GM19193 (cell line): ENCODE results near the gene IL17C.
A peak's percentile ranks its signal among the peaks of the same experiment; 100 is the strongest.

ENCODE experiments used
- POLR2A ChIP-seq: IDR thresholded peaks from 4 replicates; pipeline ENCODE4 v1.6.1; 2011; ENCODE audit not compliant: insufficient read depth, insufficient read length; ENCODE audit errors: extremely low read depth

The IL17C gene

GRCh38 chr16:88642881-88643643, 4.7 kb downstream of the IL17C start:
- TF ChIP-seq POLR2A = no peak

- TF ChIP-seq POLR2A = no peak
Observed at GRCh38 chr16:88643644-88643932, 5.2 kb downstream of the IL17C start.

- no peak for TF ChIP-seq POLR2A
Observed at GRCh38 chr16:88645455-88645854, 7.1 kb downstream of the IL17C start.

- no peak for TF ChIP-seq POLR2A
Observed at GRCh38 chr16:88645941-88646340, 7.6 kb downstream of the IL17C start.

GRCh38 chr16:88646345-88647034, 8.1 kb downstream of the IL17C start:
- no peak for TF ChIP-seq POLR2A

GRCh38 chr16:88647178-88648070, 9.1 kb downstream of the IL17C start:
- TF ChIP-seq POLR2A = no peak

GRCh38 chr16:88649195-88649923, 11.0 kb downstream of the IL17C start:
- no peak for TF ChIP-seq POLR2A

- TF ChIP-seq POLR2A = no peak
Observed at GRCh38 chr16:88649924-88650748, 11.8 kb downstream of the IL17C start.

GRCh38 chr16:88650749-88651275, 12.4 kb downstream of the IL17C start, which contains the start of gene CYBA:
CYBA (minus strand) TSS chr16:88651053; CDS start chr16:88651013, 40 bp downstream.
- peak; percentile 93 for TF ChIP-seq POLR2A

GRCh38 chr16:88651276-88651988, 13.1 kb downstream of the IL17C start:
- TF ChIP-seq POLR2A = peak; percentile 63

- TF ChIP-seq POLR2A = no peak
Observed at GRCh38 chr16:88651989-88652761, 13.8 kb downstream of the IL17C start.

GRCh38 chr16:88652762-88653063, 14.3 kb downstream of the IL17C start:
- TF ChIP-seq POLR2A = no peak

- TF ChIP-seq POLR2A = no peak
Observed at GRCh38 chr16:88653101-88653500, 14.7 kb downstream of the IL17C start.
